HL-60 (cell line): ENCODE results near the gene CCNT1.
"Not testable (repeated sequence)": the region's sequence is repeated elsewhere in the genome, so short reads cannot be mapped to it uniquely, and the experiment has no call there.

Experiments used
- DNase-seq, 2 experiments: peaks; one replicate each; pipeline ENCODE4 v3.0.0-alpha.2; 2010 to 2020; ENCODE audit warnings: low read depth in 1 of 2, low spot score in 1 of 2
- H3K27ac ChIP-seq: fragments of 250-450 bp; sonication (Bioruptor Pico); replicated peaks from 2 replicates; pipeline ENCODE4 v1.5.1; 2020; ENCODE audit warnings: mild to moderate bottlenecking, moderate library complexity
- H3K27me3 ChIP-seq: fragments of 250-450 bp; sonication (Bioruptor Pico); 2 replicates; pipeline ENCODE4 v1.5.1; 2021; ENCODE audit warnings: mild to moderate bottlenecking, moderate library complexity; ENCODE audit not compliant: insufficient read depth, poor library complexity, severe bottlenecking
- H3K4me3 ChIP-seq: replicated peaks from 2 replicates; pipeline ENCODE4 v1.5.1; 2011; ENCODE audit warnings: mild to moderate bottlenecking, control low read depth, low read length; ENCODE audit not compliant: insufficient read depth
- GABPA ChIP-seq: IDR thresholded peaks from 2 replicates; pipeline ENCODE4 v1.6.1; 2012; ENCODE audit warnings: low read depth
- POLR2AphosphoS5 ChIP-seq: IDR thresholded peaks from 2 replicates; pipeline ENCODE4 v1.6.1; 2012; ENCODE audit warnings: low read depth
- SPI1 ChIP-seq: IDR thresholded peaks from 2 replicates; pipeline ENCODE4 v1.6.1; 2012; ENCODE audit warnings: low read depth, mild to moderate bottlenecking, borderline replicate concordance
- TF ChIP-seq, protein P1 (sequence below): IDR thresholded peaks from one replicate; pipeline ENCODE4 v1.5.1; 2011; ENCODE audit warnings: low read length, control low read depth, inconsistent platforms; ENCODE audit not compliant: insufficient read depth
- TF ChIP-seq, protein P2 (sequence below): IDR thresholded peaks from 2 replicates; pipeline ENCODE4 v1.6.1; 2012; ENCODE audit warnings: low read depth; ENCODE audit not compliant: insufficient replicate concordance

Gene CCNT1

DNA sequence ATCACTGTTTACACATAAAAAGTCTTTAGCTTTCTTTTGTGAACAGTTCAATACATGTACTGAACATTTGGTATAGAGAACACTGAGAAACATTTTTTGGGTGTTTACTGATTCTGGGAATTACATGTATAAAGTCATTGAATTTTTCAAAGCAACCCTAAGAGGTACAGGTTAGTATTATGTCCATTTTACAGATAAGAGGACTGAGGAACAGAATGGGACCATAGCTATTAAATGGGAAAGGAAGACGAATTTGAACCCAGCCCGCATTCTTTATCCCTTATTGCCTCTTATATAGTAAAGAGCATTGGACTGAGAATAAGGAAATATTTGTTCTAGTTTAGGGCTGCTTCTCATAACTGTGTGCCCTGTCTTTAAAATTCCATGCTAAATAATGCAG is 33.6 kb downstream of the CCNT1 start:
- no peak for DNase-seq
- TF ChIP-seq SPI1 = no peak
- TF ChIP-seq, protein P1, sequence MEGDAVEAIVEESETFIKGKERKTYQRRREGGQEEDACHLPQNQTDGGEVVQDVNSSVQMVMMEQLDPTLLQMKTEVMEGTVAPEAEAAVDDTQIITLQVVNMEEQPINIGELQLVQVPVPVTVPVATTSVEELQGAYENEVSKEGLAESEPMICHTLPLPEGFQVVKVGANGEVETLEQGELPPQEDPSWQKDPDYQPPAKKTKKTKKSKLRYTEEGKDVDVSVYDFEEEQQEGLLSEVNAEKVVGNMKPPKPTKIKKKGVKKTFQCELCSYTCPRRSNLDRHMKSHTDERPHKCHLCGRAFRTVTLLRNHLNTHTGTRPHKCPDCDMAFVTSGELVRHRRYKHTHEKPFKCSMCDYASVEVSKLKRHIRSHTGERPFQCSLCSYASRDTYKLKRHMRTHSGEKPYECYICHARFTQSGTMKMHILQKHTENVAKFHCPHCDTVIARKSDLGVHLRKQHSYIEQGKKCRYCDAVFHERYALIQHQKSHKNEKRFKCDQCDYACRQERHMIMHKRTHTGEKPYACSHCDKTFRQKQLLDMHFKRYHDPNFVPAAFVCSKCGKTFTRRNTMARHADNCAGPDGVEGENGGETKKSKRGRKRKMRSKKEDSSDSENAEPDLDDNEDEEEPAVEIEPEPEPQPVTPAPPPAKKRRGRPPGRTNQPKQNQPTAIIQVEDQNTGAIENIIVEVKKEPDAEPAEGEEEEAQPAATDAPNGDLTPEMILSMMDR = no peak
- no peak for TF ChIP-seq GABPA
- TF ChIP-seq POLR2AphosphoS5 = no peak
- Histone ChIP-seq H3K4me3 (peak overlapping the region; percentile 59), H3K27ac (peak overlapping the region; percentile 54), H3K27me3 (no peaks in the 10 kb centered on the region)

DNA sequence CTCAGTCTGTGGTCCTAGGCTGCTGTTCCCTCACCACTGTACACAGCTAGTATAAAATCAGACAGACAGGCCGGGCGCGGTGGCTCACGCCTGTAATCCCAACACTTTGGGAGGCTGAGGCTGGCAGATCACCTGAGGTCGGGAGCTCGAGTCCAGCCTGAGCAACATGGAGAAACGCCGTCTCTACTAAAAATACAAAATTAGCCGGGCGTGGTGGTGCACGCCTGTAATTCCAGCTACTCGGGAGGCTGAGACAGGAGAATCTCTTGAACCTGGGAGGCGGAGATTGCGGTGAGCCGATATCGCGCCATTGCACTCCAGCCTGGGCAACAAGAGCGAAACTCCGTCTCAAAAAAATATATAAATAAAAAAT is 34.0 kb downstream of the CCNT1 start:
- peak overlapping the region; percentile 54 for H3K27ac ChIP-seq
- H3K27me3 ChIP-seq, DNase-seq: not testable (repeated sequence)

DNA sequence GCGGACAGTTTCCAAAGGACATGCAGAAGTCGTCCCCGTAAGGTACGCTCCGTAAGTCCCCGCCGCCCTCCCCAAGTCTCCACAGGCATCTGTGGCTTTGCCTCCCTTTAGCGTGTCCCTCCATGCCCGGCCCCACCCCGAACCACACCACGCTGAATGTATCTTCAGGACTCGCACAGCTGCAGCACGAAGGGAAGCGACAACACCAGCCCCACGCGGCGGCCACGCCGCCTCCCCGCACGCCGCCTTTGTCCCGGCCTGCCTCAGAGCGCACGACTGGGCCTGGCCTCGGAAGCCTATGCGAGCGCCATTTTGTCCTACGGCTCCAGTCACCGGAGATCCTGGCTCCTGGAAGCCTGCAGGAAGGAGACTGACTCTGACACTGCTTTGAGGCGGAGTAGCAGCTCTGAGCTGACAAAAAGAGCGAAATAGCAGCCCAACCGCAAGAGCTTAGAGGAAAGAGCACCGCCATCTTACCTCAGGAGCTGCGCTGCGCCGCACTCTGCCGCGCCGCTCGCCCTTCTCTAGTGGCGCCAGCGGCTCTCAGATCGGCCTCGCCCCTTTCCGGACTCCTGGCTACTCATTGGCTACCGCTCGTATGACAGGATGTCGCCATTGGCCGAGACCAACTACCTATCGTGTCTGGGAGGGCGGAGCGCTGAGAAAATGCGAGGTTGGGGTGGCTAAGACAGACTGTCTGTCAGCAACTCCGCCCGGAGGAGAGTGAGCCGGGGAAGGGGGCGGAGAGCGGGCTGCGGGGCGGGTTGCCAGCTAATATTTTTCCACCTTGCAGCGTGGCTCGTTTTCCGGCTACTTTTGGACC is 34.6 kb downstream of the CCNT1 start, which contains the start of gene KANSL2:
Gene KANSL2, minus strand, starts transcription at position 529 of the 823 bp plus-strand sequence. CDS start 606 bp downstream, outside the sequence.
- H3K27ac ChIP-seq = peak within 1 kb of the TSS; percentile 92
- TF ChIP-seq POLR2AphosphoS5 (peak; percentile 99), GABPA (no peak), SPI1 (no peak)
- TF ChIP-seq, protein P1 = no peak
- TF ChIP-seq, protein P2, sequence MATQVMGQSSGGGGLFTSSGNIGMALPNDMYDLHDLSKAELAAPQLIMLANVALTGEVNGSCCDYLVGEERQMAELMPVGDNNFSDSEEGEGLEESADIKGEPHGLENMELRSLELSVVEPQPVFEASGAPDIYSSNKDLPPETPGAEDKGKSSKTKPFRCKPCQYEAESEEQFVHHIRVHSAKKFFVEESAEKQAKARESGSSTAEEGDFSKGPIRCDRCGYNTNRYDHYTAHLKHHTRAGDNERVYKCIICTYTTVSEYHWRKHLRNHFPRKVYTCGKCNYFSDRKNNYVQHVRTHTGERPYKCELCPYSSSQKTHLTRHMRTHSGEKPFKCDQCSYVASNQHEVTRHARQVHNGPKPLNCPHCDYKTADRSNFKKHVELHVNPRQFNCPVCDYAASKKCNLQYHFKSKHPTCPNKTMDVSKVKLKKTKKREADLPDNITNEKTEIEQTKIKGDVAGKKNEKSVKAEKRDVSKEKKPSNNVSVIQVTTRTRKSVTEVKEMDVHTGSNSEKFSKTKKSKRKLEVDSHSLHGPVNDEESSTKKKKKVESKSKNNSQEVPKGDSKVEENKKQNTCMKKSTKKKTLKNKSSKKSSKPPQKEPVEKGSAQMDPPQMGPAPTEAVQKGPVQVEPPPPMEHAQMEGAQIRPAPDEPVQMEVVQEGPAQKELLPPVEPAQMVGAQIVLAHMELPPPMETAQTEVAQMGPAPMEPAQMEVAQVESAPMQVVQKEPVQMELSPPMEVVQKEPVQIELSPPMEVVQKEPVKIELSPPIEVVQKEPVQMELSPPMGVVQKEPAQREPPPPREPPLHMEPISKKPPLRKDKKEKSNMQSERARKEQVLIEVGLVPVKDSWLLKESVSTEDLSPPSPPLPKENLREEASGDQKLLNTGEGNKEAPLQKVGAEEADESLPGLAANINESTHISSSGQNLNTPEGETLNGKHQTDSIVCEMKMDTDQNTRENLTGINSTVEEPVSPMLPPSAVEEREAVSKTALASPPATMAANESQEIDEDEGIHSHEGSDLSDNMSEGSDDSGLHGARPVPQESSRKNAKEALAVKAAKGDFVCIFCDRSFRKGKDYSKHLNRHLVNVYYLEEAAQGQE = peak; percentile 76
- peak within 1 kb of the TSS; percentile 74 for H3K4me3 ChIP-seq
- DNase-seq = peak; percentile 96 to 100
- H3K27me3 ChIP-seq = no peaks in the 10 kb centered on the region

More for the DNA sequence above, 34.0 kb downstream of the CCNT1 start:
- H3K4me3 ChIP-seq = peak overlapping the region; percentile 59

DNA sequence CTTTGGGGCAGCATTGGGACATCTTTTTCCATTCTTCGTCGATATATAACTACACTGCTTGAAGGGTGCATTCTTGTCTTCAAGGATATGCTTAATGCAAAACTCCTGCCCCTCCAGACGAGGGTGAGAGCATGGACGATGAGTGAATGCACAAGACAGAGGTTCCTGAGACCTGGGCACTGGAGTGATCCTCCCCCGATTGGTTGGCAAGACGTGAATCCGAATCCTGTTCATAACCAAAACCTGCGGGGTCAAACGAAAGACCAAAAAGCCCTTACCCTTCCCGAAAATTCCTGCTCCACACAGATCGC is 35.2 kb downstream of the CCNT1 start:
- no peak for DNase-seq
- Histone ChIP-seq H3K27ac (peak overlapping the region; percentile 92), H3K27me3 (no peaks in the 10 kb centered on the region), H3K4me3 (peak overlapping the region; percentile 74)
- TF ChIP-seq POLR2AphosphoS5 = no peak
- TF ChIP-seq, protein P1 = no peak
- TF ChIP-seq, protein P2 = no peak
- TF ChIP-seq GABPA = no peak
- TF ChIP-seq SPI1 = no peak
